ENCODE data around the gene MKNK2.

Gene MKNK2

DNA sequence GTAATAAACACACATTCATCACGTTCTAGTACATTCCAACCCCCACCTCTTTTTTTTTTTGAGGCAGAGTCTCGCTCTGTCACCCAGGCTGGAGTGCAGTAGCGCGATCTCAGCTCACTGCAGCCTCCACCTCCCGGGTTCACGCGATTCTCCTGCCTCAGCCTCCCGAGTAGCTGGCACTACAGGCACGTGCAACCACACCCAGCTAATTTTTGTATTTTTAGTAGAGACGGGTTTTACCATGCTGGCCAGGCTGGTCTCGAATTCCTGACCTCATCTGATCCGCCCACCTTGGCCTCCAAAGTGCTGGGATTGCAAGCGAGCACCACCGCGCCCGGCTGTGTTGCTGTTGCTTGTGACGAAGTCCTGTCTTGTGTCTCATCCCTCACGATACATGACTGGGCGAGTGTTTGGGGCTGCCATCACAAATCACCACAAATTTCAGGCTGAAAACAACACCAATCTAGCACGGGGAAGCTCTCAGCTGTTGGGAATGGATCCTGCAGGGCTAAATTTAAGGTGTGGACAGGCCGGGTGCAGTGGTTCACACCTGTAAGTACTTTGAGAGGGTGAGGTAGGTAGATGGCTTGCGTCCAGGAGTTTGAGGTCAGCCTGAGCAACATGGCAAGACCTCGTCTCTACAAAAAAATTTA, 29.4 kb upstream of the MKNK2 start:
- POLR2A ChIA-PET, result no interaction called here
- no peak for DNase-seq (ENCODE audit: extremely low spot score)
- CTCF ChIA-PET, result interaction anchor here (0.7 kb wide), 1 partner anchor 11 kb away, joined by 3 read pairs; no protein-coding TSS in a partner anchor
- TF ChIP-seq CTBP1 (IDR thresholded peaks at IDR 0.05; ENCODE audit: borderline replicate concordance) (no peak), LEF1 (IDR thresholded peaks at IDR 0.05; ENCODE audit: borderline replicate concordance) (no peak), ELF4 (IDR thresholded peaks at IDR 0.05) (no peak), FOXA1 (IDR thresholded peaks at IDR 0.05) (no peak), SUZ12 (IDR thresholded peaks at IDR 0.05) (no peak), FOXM1 (IDR thresholded peaks at IDR 0.05; ENCODE audit: borderline replicate concordance) (no peak)

DNA sequence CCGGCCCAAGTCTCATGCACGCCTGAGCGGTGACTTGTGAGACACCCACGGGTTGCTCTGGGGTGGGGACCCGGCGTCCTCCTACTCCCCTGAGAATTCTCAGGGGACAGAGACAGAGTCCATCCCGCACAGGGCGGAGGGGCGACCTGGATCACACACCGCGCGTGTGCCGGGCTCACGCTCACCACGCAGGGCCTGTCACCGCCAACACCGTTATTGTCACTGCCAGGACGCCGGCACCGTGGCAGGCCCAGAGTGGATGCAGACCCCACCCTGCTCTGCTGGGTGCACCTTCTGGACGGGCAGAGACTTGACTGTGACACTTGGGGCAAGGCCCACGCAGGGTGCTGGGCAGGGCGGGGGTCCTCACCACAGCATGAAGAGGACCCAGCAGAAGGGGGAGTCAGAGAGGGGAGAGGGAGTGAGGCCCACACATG, 28.8 kb upstream of the MKNK2 start:
- ChIA-PET POLR2A (no interaction called here), CTCF (no interaction called here)
- TF ChIP-seq FOXK2 (IDR thresholded peaks at IDR 0.05), result no peak
- TF ChIP-seq FOXA1 (IDR thresholded peaks at IDR 0.05), result no peak
- TF ChIP-seq SP1 (IDR thresholded peaks at IDR 0.05), result no peak
- TF ChIP-seq LEF1 (IDR thresholded peaks at IDR 0.05; ENCODE audit: borderline replicate concordance), result no peak
- no peak for TF ChIP-seq CTBP1 (IDR thresholded peaks at IDR 0.05; ENCODE audit: borderline replicate concordance)
- TF ChIP-seq ZNF384 (IDR thresholded peaks at IDR 0.05), result no peak
- TF ChIP-seq, protein P1, sequence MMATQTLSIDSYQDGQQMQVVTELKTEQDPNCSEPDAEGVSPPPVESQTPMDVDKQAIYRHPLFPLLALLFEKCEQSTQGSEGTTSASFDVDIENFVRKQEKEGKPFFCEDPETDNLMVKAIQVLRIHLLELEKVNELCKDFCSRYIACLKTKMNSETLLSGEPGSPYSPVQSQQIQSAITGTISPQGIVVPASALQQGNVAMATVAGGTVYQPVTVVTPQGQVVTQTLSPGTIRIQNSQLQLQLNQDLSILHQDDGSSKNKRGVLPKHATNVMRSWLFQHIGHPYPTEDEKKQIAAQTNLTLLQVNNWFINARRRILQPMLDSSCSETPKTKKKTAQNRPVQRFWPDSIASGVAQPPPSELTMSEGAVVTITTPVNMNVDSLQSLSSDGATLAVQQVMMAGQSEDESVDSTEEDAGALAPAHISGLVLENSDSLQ (IDR thresholded peaks at IDR 0.05), result no peak
- DNase-seq (ENCODE audit: extremely low spot score), result no peak

DNA sequence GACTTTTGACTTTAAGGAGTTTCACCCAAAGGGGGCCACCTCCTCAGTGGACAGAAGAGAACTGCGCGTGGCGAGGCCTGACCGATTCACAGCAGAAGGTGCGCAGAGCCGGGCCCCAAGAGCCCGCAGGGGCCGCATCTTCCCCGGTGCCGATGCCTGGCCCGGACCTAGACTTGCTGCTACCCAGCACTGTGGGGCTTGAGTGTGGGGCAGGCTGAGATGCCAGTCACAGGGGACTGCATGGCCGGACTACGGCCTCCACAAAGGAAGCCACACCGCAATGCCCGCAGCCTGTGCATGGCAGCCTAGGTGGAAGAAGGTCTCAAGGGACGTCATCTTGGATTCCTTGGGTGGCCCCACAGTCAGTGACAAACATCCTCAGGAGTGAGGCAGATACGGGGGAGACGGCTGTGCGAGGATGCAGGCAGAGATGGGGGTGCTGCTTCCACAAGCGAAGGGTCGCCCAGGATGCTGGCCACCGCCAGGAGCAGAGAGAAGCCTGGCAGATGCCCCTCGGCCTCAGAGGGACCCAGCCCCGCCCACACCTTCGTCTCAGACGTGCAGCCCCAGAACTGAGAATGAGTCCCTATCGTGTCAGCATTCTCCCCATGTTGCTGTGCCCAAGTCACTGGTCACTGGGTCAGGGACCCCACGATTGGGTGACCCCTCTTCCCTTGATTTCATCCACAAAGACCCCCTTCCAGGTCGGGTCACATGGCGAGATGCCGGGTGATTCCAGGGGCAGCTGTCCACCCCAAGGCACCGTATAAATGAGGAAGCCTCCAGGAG, 28.2 kb upstream of the MKNK2 start:
- TF ChIP-seq FOXA1 (IDR thresholded peaks at IDR 0.05) (no peak), ARNT (IDR thresholded peaks at IDR 0.05) (no peak), CTBP1 (IDR thresholded peaks at IDR 0.05; ENCODE audit: borderline replicate concordance) (no peak), SUZ12 (IDR thresholded peaks at IDR 0.05) (no peak), SP1 (IDR thresholded peaks at IDR 0.05) (no peak), FOXK2 (IDR thresholded peaks at IDR 0.05) (no peak), TARDBP (IDR thresholded peaks at IDR 0.05) (no peak), HDGF (IDR thresholded peaks at IDR 0.05; ENCODE audit: borderline replicate concordance) (no peak), BHLHE40 (IDR thresholded peaks at IDR 0.05; ENCODE audit: borderline replicate concordance) (no peak), NFRKB (IDR thresholded peaks at IDR 0.05) (no peak), LEF1 (IDR thresholded peaks at IDR 0.05; ENCODE audit: borderline replicate concordance) (no peak), L3MBTL2 (conservative IDR thresholded peaks at IDR 0.05) (no peak), ELF4 (IDR thresholded peaks at IDR 0.05) (no peak), ZNF384 (IDR thresholded peaks at IDR 0.05) (no peak), FOXM1 (IDR thresholded peaks at IDR 0.05; ENCODE audit: borderline replicate concordance) (no peak)
- TF ChIP-seq, protein P1 (IDR thresholded peaks at IDR 0.05), result no peak
- DNase-seq (ENCODE audit: extremely low spot score), result no peak
- ChIA-PET CTCF (no interaction called here), POLR2A (no interaction called here)

DNA sequence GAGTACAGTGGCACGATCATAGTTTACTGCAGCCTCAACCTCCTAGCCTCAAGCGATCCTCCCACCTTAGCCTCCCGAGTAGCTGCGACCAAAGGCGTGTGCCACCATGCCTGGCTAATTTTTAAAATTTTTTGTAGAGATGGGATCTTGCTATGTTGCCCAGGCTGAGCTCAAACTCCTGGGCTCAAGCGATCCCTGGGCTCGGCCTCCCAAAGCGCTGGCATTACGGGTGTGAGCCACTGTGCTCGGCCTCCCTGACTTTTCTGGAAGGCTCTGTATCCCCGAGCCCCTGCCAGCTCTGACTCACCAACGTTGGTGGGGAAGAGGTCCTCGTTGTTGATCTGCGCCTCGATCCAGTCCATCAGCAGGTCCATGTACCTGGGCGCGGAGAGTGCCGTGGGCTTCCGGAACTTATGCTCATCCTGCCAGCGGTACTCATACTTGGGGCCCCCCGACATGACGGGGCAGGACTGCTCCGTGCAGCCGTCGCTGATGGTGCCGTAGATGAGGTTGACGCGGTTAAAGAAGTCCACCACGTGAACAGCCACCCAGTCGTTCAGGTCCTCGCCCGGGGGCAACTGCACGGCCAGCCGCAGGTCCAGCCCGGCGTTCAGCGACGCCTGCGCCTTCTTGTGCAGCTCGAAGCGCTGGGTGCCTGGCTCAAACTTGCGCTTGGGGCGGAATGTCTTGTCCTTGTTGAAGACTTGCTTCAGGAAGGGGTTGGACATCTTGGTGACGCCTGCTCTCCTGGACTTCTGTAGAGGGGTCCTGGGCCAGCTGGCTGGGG, 27.0 kb upstream of the MKNK2 start:
- CTCF ChIA-PET, result no interaction called here
- TF ChIP-seq ZNF384 (IDR thresholded peaks at IDR 0.05) (no peak), CTBP1 (IDR thresholded peaks at IDR 0.05; ENCODE audit: borderline replicate concordance) (no peak), ELF4 (IDR thresholded peaks at IDR 0.05) (no peak), TARDBP (IDR thresholded peaks at IDR 0.05) (no peak)

DNA sequence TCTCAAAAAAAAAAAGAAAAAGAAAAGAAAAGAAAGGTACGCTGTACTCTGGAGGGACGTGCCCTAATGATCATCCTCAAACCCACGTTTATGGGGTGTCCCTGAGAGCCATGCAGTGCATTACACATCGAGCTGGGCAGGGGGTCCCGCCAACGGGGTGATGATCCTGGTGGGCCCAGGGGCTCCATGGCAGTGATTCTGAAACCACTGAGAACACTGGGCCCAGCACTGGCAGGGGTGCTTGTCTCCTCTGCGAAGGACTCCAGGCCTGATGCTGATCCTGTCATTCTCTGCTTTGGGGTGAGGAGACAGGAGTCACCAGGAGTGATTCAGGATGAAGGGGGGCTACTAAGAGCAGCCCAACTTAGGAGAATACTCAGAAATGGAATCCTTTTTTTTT, 26.4 kb upstream of the MKNK2 start:
- DNase-seq (ENCODE audit: extremely low spot score), result no peak
- TF ChIP-seq NFRKB (IDR thresholded peaks at IDR 0.05), result no peak
- TF ChIP-seq HDGF (IDR thresholded peaks at IDR 0.05; ENCODE audit: borderline replicate concordance), result no peak
- POLR2A ChIA-PET, result no interaction called here
- CTCF ChIA-PET, result no interaction called here

More for the DNA sequence above, 27.0 kb upstream of the MKNK2 start:
- POLR2A ChIA-PET, result no interaction called here
- DNase-seq (ENCODE audit: extremely low spot score), result no peak

DNA sequence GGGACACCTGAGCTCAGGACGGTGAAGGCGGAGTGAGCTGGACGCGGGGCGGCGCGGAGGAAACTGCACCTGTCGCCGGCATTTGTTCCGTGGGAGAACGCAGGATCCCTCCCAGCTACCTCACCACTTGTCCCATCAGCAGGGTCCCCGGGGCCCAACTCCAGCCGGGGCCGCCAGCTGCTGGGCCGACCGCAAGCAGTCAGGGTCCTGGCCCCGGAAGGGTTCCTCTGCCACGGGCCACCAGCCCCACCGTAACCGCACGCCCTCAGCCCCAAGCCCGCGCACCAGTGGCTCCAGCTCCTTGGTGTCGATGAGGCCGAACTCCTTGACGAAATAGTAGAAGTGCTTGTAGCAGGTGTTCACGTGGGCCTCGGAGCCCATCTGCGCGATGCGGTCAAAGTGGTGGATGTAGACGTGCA, 25.5 kb upstream of the MKNK2 start:
- ChIA-PET CTCF (no interaction called here), POLR2A (no interaction called here)
- DNase-seq (ENCODE audit: extremely low spot score), result no peak
- TF ChIP-seq FOXA1 (IDR thresholded peaks at IDR 0.05) (no peak), ARNT (IDR thresholded peaks at IDR 0.05) (no peak), ELF4 (IDR thresholded peaks at IDR 0.05) (no peak), FOXK2 (IDR thresholded peaks at IDR 0.05) (no peak), LEF1 (IDR thresholded peaks at IDR 0.05; ENCODE audit: borderline replicate concordance) (no peak), FOXM1 (IDR thresholded peaks at IDR 0.05; ENCODE audit: borderline replicate concordance) (no peak), ZNF384 (IDR thresholded peaks at IDR 0.05) (no peak), NFRKB (IDR thresholded peaks at IDR 0.05) (no peak), TARDBP (IDR thresholded peaks at IDR 0.05) (no peak), SUZ12 (IDR thresholded peaks at IDR 0.05) (no peak), CTBP1 (IDR thresholded peaks at IDR 0.05; ENCODE audit: borderline replicate concordance) (no peak), HDGF (IDR thresholded peaks at IDR 0.05; ENCODE audit: borderline replicate concordance) (no peak), L3MBTL2 (conservative IDR thresholded peaks at IDR 0.05) (no peak), SP1 (IDR thresholded peaks at IDR 0.05) (no peak), BHLHE40 (IDR thresholded peaks at IDR 0.05; ENCODE audit: borderline replicate concordance) (no peak)
- TF ChIP-seq, protein P1 (IDR thresholded peaks at IDR 0.05), result no peak
